ENCODE data around the gene TBXAS1. TPM values are rescaled to one million over a fixed set of nuclear protein-coding genes. Genes with fewer than 3 reads are reported as not detected.

The TBXAS1 gene
- polyA plus RNA-seq, 1 experiment = 53.2 TPM

DNA sequence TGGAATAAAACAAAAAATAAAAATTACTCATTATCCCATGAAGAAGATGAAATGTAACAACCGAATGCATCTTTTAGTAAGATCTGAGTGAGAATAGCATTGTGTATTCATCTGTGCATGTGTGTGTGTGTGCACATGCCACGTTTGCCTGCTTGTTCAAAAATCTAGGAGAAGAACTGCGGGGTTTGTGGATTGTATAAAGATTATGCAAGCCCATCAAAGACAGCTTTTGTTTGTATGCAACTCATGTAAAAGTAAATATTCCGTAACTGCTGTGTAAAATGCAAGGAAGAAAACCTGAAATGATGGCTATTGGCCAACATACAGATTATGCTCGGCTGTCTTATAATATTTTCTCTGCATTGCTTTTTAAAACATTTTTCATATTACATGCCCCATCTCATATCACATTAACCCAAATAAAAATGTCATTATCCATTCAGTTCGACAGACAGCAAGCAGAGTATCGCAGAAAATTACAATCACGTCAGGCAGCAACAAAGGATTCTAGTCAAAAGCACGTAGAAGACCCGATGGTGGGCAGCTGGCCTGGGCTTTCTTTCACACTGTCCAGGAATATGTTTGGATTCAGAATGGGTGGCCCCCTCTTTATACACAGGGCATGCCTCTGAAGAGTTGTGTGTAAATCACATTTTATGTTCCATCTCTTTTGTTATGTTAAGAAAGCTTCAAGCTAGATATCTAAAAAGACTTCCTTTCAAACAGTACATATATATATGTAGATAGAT is 119.7 kb downstream of the TBXAS1 start:
- H3K27ac ChIP-seq (ENCODE audit: low read depth, low read length) = no peak overlapping the region
- no peaks in the 10 kb centered on the region for H3K27me3 ChIP-seq (ENCODE audit: control insufficient read depth, insufficient read depth, low read length)
- ChIA-PET CTCF (interaction anchor here (1.2 kb wide), 1 partner anchor 33 kb away, joined by 3 read pairs; no protein-coding TSS in a partner anchor), POLR2A (no interaction called here)
- peaks cover 6% of the 10 kb centered on the region; the same call in 1 of the 2 replicates for H3K9me3 ChIP-seq (ENCODE audit: control insufficient read depth, insufficient read depth, low read length)
- TF ChIP-seq CTCF (IDR thresholded peaks at IDR 0.05; ENCODE audit: low read depth, low read length) = no peak
- no peak overlapping the region for H3K4me3 ChIP-seq (ENCODE audit: low read depth, low read length)
- DNase-seq (ENCODE audit: low read depth, low spot score) = no peak

- H3K27me3 ChIP-seq (ENCODE audit: control insufficient read depth, insufficient read depth, low read length) = no peaks in the 10 kb centered on the region
- ChIA-PET CTCF (no interaction called here), POLR2A (no interaction called here)
- no peak overlapping the region for H3K27ac ChIP-seq (ENCODE audit: low read depth, low read length)
- no peak for DNase-seq (ENCODE audit: low read depth, low spot score)
- TF ChIP-seq CTCF (IDR thresholded peaks at IDR 0.05; ENCODE audit: low read depth, low read length) = no peak
- H3K9me3 ChIP-seq (ENCODE audit: control insufficient read depth, insufficient read depth, low read length) = peaks cover 6% of the 10 kb centered on the region; the same call in 1 of the 2 replicates
- no peak overlapping the region for H3K4me3 ChIP-seq (ENCODE audit: low read depth, low read length)
Measured at GRCh38 chr7:139949629-139950028, 120.6 kb downstream of the TBXAS1 start.

GRCh38 chr7:139950881-139951525 is 121.9 kb downstream of the TBXAS1 start:
- Histone ChIP-seq H3K27ac (ENCODE audit: low read depth, low read length) (no peak overlapping the region), H3K27me3 (ENCODE audit: control insufficient read depth, insufficient read depth, low read length) (no peaks in the 10 kb centered on the region), H3K9me3 (ENCODE audit: control insufficient read depth, insufficient read depth, low read length) (peaks cover under 1% of the 10 kb centered on the region), H3K4me3 (ENCODE audit: low read depth, low read length) (no peak overlapping the region)
- ChIA-PET POLR2A (no interaction called here), CTCF (interaction anchor here (0.8 kb wide), 1 partner anchor 306 kb away, joined by 3 read pairs; no protein-coding TSS in a partner anchor)
- DNase-seq (ENCODE audit: low read depth, low spot score) = no peak
- no peak for TF ChIP-seq CTCF (IDR thresholded peaks at IDR 0.05; ENCODE audit: low read depth, low read length)

- DNase-seq (ENCODE audit: low read depth, low spot score) = no peak
- Histone ChIP-seq H3K27me3 (ENCODE audit: control insufficient read depth, insufficient read depth, low read length) (no peaks in the 10 kb centered on the region), H3K4me3 (ENCODE audit: low read depth, low read length) (no peak overlapping the region), H3K27ac (ENCODE audit: low read depth, low read length) (no peak overlapping the region), H3K9me3 (ENCODE audit: control insufficient read depth, insufficient read depth, low read length) (no peaks in the 10 kb centered on the region; the same call in 1 of the 2 replicates)
- CTCF ChIA-PET = interaction anchor here (1.2 kb wide), 1 partner anchor 351 kb away, joined by 4 read pairs; no protein-coding TSS in a partner anchor
- no peak for TF ChIP-seq CTCF (IDR thresholded peaks at IDR 0.05; ENCODE audit: low read depth, low read length)
- POLR2A ChIA-PET = no interaction called here
Measured at GRCh38 chr7:139953229-139953628, 124.2 kb downstream of the TBXAS1 start.
